Measurements from ENCODE around the gene GRIN1. TPM values are rescaled to one million over a fixed set of nuclear protein-coding genes. Genes with fewer than 3 reads are reported as not detected.

The GRIN1 gene
- total RNA-seq, 6 experiments from 2014 or later, result not detected

DNA sequence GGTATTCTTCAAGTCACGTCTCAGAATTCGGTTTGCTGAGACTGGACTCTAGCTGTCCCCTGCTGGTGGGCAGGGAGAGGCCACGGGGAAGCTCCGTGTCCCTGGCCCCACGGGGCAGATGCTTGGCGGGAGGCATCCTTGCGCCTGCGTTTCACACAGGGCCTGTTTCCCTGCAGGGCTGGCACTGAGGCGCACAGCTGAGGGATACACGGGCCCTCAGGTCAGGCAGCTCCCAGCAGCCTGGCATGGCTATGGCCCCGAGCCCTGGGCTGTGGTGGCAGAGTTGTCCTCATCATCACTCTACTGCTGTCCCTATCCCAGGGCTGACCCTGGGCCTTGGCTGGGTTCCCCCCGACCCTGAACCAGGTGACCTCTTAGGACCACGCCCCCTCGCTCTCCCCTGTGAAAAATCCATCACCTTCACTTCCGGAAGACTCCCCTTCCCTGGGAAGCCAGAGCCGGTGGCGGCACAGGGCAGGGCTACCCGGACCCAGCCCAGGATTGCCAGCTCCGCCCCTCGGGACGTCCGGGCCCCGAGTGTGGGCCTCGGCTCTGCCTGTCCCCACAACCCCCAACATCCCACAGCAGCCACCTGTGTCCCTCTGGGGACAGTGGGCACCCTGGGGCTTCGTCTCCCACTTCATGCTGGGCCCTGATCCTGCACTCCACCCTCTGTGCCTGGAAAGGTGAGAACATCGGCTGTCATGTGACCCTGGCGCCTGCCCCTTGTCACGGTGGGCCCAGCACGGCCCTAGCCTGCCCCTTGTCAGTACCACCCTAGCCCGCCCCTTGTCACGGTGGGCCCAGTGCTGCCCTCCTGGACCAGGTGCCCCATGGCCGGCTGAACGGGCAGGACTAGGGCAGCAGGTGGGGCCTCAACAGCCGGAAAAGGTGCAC is 29.5 kb upstream of the GRIN1 start:
- intact Hi-C loops (cut with DNase I), result no loop called here
- ATAC-seq (peak in 1 of 4 donors; percentile 4), DNase-seq (no peak)
- 40% methylated on average over 2 of the region's 34 CpGs for WGBS (ENCODE audit: insufficient coverage, low coverage, low lambda C conversion rate, missing lambda C conversion rate)
- Histone ChIP-seq H3K4me1 (no peaks in the 10 kb centered on the region), H3K9me3 (no peaks in the 10 kb centered on the region), H3K36me3 (peaks cover 0 to 30% (median 5%) of the 10 kb centered on the region in 4 donors), H3K27me3 (no peaks in the 10 kb centered on the region), H3K27ac (no peak overlapping the region), H3K4me3 (no peak overlapping the region)
- TF ChIP-seq POLR2A (IDR thresholded peaks at IDR 0.05), result no peak

- DNase-seq, result no peak
- WGBS (ENCODE audit: insufficient coverage, low coverage, low lambda C conversion rate, missing lambda C conversion rate), result 80% methylated on average over 3 of the region's 38 CpGs
- Histone ChIP-seq H3K4me1 (peaks cover 0 to 4% (median 1%) of the 10 kb centered on the region in 4 donors), H3K27me3 (no peaks in the 10 kb centered on the region), H3K4me3 (no peak overlapping the region), H3K9me3 (no peaks in the 10 kb centered on the region), H3K27ac (no peak overlapping the region), H3K36me3 (peaks cover 0 to 22% (median 5%) of the 10 kb centered on the region in 4 donors)
- intact Hi-C loops (cut with DNase I), result no loop called here
- TF ChIP-seq POLR2A (IDR thresholded peaks at IDR 0.05) (no peak), CTCF (IDR thresholded peaks at IDR 0.05) (no peak)
- no peak for ATAC-seq
These were observed 28.6 kb upstream of the GRIN1 start for GRCh38 chr9:137110147-137110910.

DNA sequence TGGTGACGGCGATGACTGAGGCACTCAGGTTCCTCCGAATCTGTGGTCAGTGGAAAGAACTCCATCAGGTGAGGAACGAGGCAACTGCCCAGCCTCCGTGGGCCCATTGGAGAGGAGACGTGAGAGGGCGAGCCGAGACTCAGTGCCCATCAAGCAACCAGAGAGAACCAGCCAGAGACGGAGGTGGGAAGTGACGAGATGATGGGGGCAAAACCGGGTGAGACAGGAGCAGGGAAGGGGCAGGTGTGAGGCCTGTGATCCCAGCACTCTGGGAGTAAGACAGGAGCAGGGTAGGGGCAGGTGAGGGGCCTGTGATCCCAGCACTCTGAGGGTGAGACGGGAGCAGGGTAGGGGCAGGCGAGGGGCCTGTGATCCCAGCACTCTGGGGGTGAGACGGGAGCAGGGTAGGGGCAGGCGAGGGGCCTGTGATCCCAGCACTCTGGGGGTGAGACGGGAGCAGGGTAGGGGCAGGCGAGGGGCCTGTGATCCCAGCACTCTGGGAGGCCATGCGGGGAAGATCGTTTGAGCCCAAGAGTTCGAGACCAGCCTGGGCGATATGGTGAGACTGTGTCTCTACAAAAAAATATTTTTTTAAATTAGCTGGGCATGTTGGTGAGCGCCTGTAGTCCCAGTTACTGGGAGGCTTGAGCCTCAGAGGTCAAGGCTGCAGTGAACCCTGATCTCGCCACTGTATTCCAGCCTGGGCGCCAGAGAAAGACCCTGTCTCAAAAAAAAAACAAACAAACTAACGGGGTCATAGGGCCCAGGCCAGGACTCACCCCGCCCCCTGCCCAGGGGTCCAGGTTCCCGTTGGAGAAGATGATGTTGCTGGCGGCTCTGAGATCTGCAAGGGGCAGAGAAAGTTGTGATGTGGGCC is 27.8 kb upstream of the GRIN1 start:
- 76% methylated on average over 17 of the region's 28 CpGs for WGBS (ENCODE audit: insufficient coverage, low coverage, low lambda C conversion rate, missing lambda C conversion rate)
- H3K27me3 ChIP-seq, result no peaks in the 10 kb centered on the region
- peaks cover 0 to 4% (median 1%) of the 10 kb centered on the region in 4 donors for H3K4me1 ChIP-seq
- no peaks in the 10 kb centered on the region for H3K9me3 ChIP-seq
- H3K27ac ChIP-seq, result no peak overlapping the region
- ATAC-seq, result no peak
- H3K36me3 ChIP-seq, result peaks cover 0 to 16% (median 5%) of the 10 kb centered on the region in 4 donors
- intact Hi-C loops (cut with DNase I), result no loop called here
- TF ChIP-seq POLR2A (IDR thresholded peaks at IDR 0.05) (no peak), CTCF (IDR thresholded peaks at IDR 0.05) (no peak)
- no peak overlapping the region for H3K4me3 ChIP-seq
- no peak for DNase-seq

- DNase-seq (no peak), ATAC-seq (no peak)
- peaks cover 0 to 10% (median 3%) of the 10 kb centered on the region in 4 donors for H3K36me3 ChIP-seq
- TF ChIP-seq POLR2A (IDR thresholded peaks at IDR 0.05), result no peak
- TF ChIP-seq CTCF (IDR thresholded peaks at IDR 0.05), result no peak
- no peaks in the 10 kb centered on the region for H3K27me3 ChIP-seq
- 87% methylated on average over 3 of the region's 35 CpGs for WGBS (ENCODE audit: insufficient coverage, low coverage, low lambda C conversion rate, missing lambda C conversion rate)
- H3K27ac ChIP-seq, result no peak overlapping the region
- no peaks in the 10 kb centered on the region for H3K9me3 ChIP-seq
- H3K4me3 ChIP-seq, result no peak overlapping the region
- intact Hi-C loops (cut with DNase I), result no loop called here
- peaks cover 0 to 4% (median 1%) of the 10 kb centered on the region in 4 donors for H3K4me1 ChIP-seq
These were observed 27.0 kb upstream of the GRIN1 start for GRCh38 chr9:137111788-137112563.

Measured in right lobe of liver (tissue), 6 donors.